GM12874 (cell line): Measurements from ENCODE around the gene EEF1AKMT3.

Experiments used
- CTCF ChIP-seq: IDR thresholded peaks from 2 replicates; pipeline ENCODE4 v1.5.1; 2011; ENCODE audit warnings: low read depth, mild to moderate bottlenecking, control low read depth, low read length, moderate library complexity; ENCODE audit not compliant: insufficient read depth

The EEF1AKMT3 gene

GRCh38 chr12:57741413-57741789 lies 31.0 kb upstream of the EEF1AKMT3 start:
- no peak for TF ChIP-seq CTCF

GRCh38 chr12:57741844-57742738 lies 30.3 kb upstream of the EEF1AKMT3 start:
- TF ChIP-seq CTCF, result peak; percentile 79

GRCh38 chr12:57743769-57744168 lies 28.6 kb upstream of the EEF1AKMT3 start:
- no peak for TF ChIP-seq CTCF

- TF ChIP-seq CTCF, result no peak
Measured at GRCh38 chr12:57744194-57744776, 28.1 kb upstream of the EEF1AKMT3 start.

- no peak for TF ChIP-seq CTCF
Measured at GRCh38 chr12:57744777-57745484, 27.5 kb upstream of the EEF1AKMT3 start, which contains the start of gene TSPAN31. TSS of gene TSPAN31 (plus strand) at chr12:57745039. CDS start at chr12:57745155, 116 bp downstream.

- no peak for TF ChIP-seq CTCF
Measured at GRCh38 chr12:57745485-57745881, 26.9 kb upstream of the EEF1AKMT3 start.

GRCh38 chr12:57746025-57746424 lies 26.4 kb upstream of the EEF1AKMT3 start:
- TF ChIP-seq CTCF, result no peak
